ENCODE data around the gene ITGB3. TPM values are rescaled to one million over a fixed set of nuclear protein-coding genes. Genes with fewer than 3 reads are reported as not detected.
A peak's percentile ranks its signal among the peaks of the same experiment; 100 is the strongest.

The ITGB3 gene
- total and polyA plus RNA-seq, 9 of the 15 experiments (the other 6 are each of a cell fraction or from before 2014, with no cell fraction given) = 0.08 to 2.6 (median 0.62) TPM; not detected in 1

- no TSS peak for BruUV-seq (replicated peaks)
- no peak for TF ChIP-seq LCOR (CRISPR knock-in tag; IDR thresholded peaks at IDR 0.05)
- peak; percentile 71; the same call in 1 of the 2 replicates for TF ChIP-seq NFIC (IDR thresholded peaks at IDR 0.05)
- no peak for TF ChIP-seq PURB (CRISPR knock-in tag; IDR thresholded peaks at IDR 0.05; ENCODE audit: low read depth)
- ATAC-seq (no peak), FAIRE-seq (no peak), DNase-seq (ENCODE audit: extremely low read depth in 1 of 4, low spot score in 3 of 4) (no peak)
- H3K4me1 ChIP-seq (replicated peaks in 1 of 2; ENCODE audit: control insufficient read depth in 2 of 2, insufficient read depth in 2 of 2, low read length in 2 of 2) = peaks cover 11 to 19% of the 10 kb centered on the region in 2 experiments
- H3K36me3 ChIP-seq (ENCODE audit: control insufficient read depth, insufficient read depth, low read length) = no peaks in the 10 kb centered on the region
- H2AFZ ChIP-seq (ENCODE audit: low read depth, low read length) = no peak overlapping the region
- no peaks in the 10 kb centered on the region for H3K27me3 ChIP-seq (ENCODE audit: control insufficient read depth in 2 of 2, insufficient read depth in 2 of 2, low read length in 2 of 2)
- in situ Hi-C loops (cut with MboI) = no loop called here
- H3K4me2 ChIP-seq (ENCODE audit: insufficient read depth, low read length) = no peak overlapping the region
- H3K4me3 ChIP-seq = no peak overlapping the region
- intact Hi-C loops (cut with micrococcal nuclease) = no loop called here
- H4K20me1 ChIP-seq (replicated peaks; ENCODE audit: control insufficient read depth, insufficient read depth, low read length) = no peaks in the 10 kb centered on the region
- CTCF ChIA-PET (ENCODE audit: low intra/inter-chr PET ratio) = no interaction called here
- H3K9me3 ChIP-seq (replicated peaks; ENCODE audit: control insufficient read depth, insufficient read depth, low read depth, low read length) = no peaks in the 10 kb centered on the region
- H3K9ac ChIP-seq (ENCODE audit: insufficient read depth in 1 of 2, low read depth in 2 of 2, low read length in 2 of 2) = peak overlapping the region in 1 of 2 experiments; percentile 37; a peak in 1 of 4 replicates
- no peaks in the 10 kb centered on the region for H3K79me2 ChIP-seq (ENCODE audit: control insufficient read depth, insufficient read depth, low read length)
- 66% methylated on average over 13 of the region's 13 CpGs for WGBS (ENCODE audit: insufficient coverage, low coverage, missing lambda C conversion rate)
- POLR2A ChIA-PET = interaction anchor here (0.7 to 4.0 kb wide), 3 partner anchors 9 to 354 kb away, joined by 3 to 18 read pairs (median 3); no protein-coding TSS in a partner anchor
- H3K27ac ChIP-seq (ENCODE audit: extremely low read depth, low read depth, low read length) = no peak overlapping the region
- H3K9me1 ChIP-seq (ENCODE audit: control insufficient read depth, insufficient read depth, low read length) = no peaks in the 10 kb centered on the region
Measured at GRCh38 chr17:47299239-47299910, 45.7 kb downstream of the ITGB3 start.

GRCh38 chr17:47300718-47301117, 47.1 kb downstream of the ITGB3 start:
- no peak overlapping the region for H3K4me3 ChIP-seq
- H4K20me1 ChIP-seq (replicated peaks; ENCODE audit: control insufficient read depth, insufficient read depth, low read length) = no peaks in the 10 kb centered on the region
- H3K27me3 ChIP-seq (ENCODE audit: control insufficient read depth in 2 of 2, insufficient read depth in 2 of 2, low read length in 2 of 2) = no peaks in the 10 kb centered on the region
- BruUV-seq (replicated peaks) = no TSS peak
- H2AFZ ChIP-seq (ENCODE audit: low read depth, low read length) = no peak overlapping the region
- WGBS (ENCODE audit: insufficient coverage, low coverage, missing lambda C conversion rate) = 11% methylated on average over 1 of the region's 1 CpG
- DNase-seq (ENCODE audit: extremely low read depth in 1 of 4, low spot score in 3 of 4) = no peak
- no peaks in the 10 kb centered on the region for H3K36me3 ChIP-seq (ENCODE audit: control insufficient read depth, insufficient read depth, low read length)
- ChIA-PET POLR2A (interaction anchor here (0.9 to 4.0 kb wide), 4 partner anchors 8 to 111 kb away, joined by 3 to 18 read pairs (median 4); partner anchors contain the start of gene CDC27), CTCF (ENCODE audit: low intra/inter-chr PET ratio) (interaction anchor here (0.6 kb wide), 1 partner anchor 13 kb away, joined by 3 read pairs; no protein-coding TSS in a partner anchor)
- peaks cover 4 to 24% of the 10 kb centered on the region in 2 experiments for H3K4me1 ChIP-seq (replicated peaks in 1 of 2; ENCODE audit: control insufficient read depth in 2 of 2, insufficient read depth in 2 of 2, low read length in 2 of 2)
- H3K9me1 ChIP-seq (ENCODE audit: control insufficient read depth, insufficient read depth, low read length) = no peaks in the 10 kb centered on the region
- H3K9me3 ChIP-seq (replicated peaks; ENCODE audit: control insufficient read depth, insufficient read depth, low read depth, low read length) = no peaks in the 10 kb centered on the region
- H3K79me2 ChIP-seq (ENCODE audit: control insufficient read depth, insufficient read depth, low read length) = no peaks in the 10 kb centered on the region
- H3K9ac ChIP-seq (ENCODE audit: insufficient read depth in 1 of 2, low read depth in 2 of 2, low read length in 2 of 2) = no peak overlapping the region
- in situ Hi-C loops (cut with MboI) = no loop called here
- ATAC-seq = no peak
- FAIRE-seq = no peak
- intact Hi-C loops (cut with micrococcal nuclease) = no loop called here
- H3K4me2 ChIP-seq (ENCODE audit: insufficient read depth, low read length) = no peak overlapping the region
- H3K27ac ChIP-seq (ENCODE audit: extremely low read depth, low read depth, low read length) = no peak overlapping the region
- no peak for TF ChIP-seq ZNF311 (CRISPR knock-in tag; IDR thresholded peaks at IDR 0.05)
- no peak for TF ChIP-seq IRF2 (CRISPR knock-in tag; IDR thresholded peaks at IDR 0.05)
- TF ChIP-seq KDM1A (IDR thresholded peaks at IDR 0.05) = peak; percentile 70 to 84
- TF ChIP-seq HMBOX1 (IDR thresholded peaks at IDR 0.05) = peak; percentile 69
- 0 out of 4 replicates have a peak, but pooled peaks of 1 of the 2 experiments have one; percentile 28 for TF ChIP-seq RCOR1 (IDR thresholded peaks at IDR 0.05; ENCODE audit: borderline replicate concordance in 1 of 2, low read depth in 2 of 2, low read length in 2 of 2)
- peak; percentile 87 for TF ChIP-seq BCOR (IDR thresholded peaks at IDR 0.05)
- TF ChIP-seq, protein P1, sequence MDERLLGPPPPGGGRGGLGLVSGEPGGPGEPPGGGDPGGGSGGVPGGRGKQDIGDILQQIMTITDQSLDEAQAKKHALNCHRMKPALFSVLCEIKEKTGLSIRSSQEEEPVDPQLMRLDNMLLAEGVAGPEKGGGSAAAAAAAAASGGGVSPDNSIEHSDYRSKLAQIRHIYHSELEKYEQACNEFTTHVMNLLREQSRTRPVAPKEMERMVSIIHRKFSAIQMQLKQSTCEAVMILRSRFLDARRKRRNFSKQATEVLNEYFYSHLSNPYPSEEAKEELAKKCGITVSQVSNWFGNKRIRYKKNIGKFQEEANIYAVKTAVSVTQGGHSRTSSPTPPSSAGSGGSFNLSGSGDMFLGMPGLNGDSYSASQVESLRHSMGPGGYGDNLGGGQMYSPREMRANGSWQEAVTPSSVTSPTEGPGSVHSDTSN (CRISPR knock-in tag; IDR thresholded peaks at IDR 0.05; ENCODE audit: low read depth) = no peak
- TF ChIP-seq, protein P1 (tag; conservative IDR thresholded peaks at IDR 0.05; ENCODE audit: low read depth) = no peak
- no peak for TF ChIP-seq ZBTB1 (CRISPR knock-in tag; IDR thresholded peaks at IDR 0.05; ENCODE audit: borderline replicate concordance, low read depth)
